HG03064 (cell line): ENCODE data around the gene CCDC171.
"Not testable (repeated sequence)": the region's sequence is repeated elsewhere in the genome, so short reads cannot be mapped to it uniquely, and the experiment has no call there.

ENCODE experiments used
- ATAC-seq: cut with Tn5 transposase; IDR thresholded peaks from one replicate; pipeline ENCODE4 v1.9.1; 2021; ENCODE audit warnings: low read depth; ENCODE audit not compliant: unreplicated experiment

The CCDC171 gene

DNA sequence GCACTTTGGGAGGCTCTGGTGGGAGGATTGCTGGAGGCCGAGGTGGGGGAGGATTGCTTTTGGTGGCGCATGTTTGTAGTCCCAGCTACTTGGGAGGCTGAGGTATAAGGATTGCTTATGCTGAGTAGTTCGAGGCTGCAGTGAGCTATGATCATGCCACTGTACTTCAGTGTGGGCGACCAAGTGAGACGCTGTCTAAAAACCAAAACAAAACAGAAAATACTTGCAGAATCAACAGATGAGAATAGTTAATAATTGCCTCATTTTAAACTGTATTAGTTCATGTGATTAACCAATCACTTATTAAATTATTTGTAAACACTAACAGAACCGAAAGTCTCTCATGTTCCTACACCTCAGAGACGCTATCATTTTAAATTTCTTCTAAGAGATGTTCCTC is 118.1 kb downstream of the CCDC171 start:
- ATAC-seq = peak; percentile 72

DNA sequence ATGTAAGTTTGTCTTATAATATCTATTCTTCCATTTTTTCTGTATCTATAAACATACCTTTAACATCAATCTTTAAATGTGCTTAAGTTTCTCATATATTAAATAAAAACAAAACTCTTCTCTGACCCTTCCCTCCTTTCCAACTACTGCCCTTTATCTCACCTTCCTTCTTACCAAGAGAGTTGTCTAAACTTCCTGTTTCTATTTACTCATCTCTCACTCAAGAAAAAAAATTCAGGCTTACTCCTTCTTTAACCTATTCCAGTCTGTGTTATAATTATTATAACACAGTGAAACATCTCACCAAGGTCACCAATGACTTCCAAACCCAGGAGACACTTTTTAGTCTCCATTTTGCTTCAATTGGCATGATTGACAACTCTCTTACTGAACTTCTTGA is 140.9 kb downstream of the CCDC171 start:
- ATAC-seq = no peak

DNA sequence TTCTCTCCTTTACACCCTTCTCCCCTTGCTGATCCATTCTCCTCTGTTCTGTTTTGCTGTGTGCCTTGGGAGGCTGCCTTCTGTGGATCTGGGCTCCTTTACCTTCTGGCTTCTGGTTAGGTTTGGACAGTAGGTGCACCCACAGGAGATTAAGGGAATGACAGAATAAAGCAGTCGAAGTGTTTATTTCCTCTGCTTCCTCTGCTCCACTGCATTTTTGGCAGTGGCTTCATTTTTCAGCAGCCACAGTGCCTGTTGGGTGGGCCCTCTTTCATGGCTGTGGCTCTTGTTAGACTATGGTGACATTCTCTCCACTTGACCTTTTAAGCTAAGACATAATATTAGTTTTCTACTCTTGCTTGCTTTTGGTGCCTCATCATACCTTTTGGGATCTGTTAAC is 144.1 kb downstream of the CCDC171 start:
- no peak for ATAC-seq

DNA sequence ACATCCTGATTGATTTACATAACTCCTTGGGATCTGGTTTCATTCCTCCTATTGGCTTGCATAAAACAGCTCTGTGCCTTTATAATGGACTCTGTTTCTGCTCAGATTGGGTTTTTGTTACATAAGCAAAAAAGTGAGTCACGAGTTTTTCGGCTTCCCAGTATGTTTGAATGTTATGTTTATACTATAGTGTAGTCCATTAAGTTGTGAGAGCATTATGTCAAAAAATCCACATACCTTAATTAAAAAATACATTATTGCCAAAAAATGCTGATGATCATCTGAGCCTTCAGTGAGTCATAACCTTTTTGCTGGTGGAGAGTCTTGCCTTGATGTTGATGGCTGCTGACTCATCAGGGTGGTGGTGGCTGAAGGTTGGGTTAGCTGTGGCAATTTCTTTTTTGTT is 144.6 kb downstream of the CCDC171 start:
- no peak for ATAC-seq

DNA sequence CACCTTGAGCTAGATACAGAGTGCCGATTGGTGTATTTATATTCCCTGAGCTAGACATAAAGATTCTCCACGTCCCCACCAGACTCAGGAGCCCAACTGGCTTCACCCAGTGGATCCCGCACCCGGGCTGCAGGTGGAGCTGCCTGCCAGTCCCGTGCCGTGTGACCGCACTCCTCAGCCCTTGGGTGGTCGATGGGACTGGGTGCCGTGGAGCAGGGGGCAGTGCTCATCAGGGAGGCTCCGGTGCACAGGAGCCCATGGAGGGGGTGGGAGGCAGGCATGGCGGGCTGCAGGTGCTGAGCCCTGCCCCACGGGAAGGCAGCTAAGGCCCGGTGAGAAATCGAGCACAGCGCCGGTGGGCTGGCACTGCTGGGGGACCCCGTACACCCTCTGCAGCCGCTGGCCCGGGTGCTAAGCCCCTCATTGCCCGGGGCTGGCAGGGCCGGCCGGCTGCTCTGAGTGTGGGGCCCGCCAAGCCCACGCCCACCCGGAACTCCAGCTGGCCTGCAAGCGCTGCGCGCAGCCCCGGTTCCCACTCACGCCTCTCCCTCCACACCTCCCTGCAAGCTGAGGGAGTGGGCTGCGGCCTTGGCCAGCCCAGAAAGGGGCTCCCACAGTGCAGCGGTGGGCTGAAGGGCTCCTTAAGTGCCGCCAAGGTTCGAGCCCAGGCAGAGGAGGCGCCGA is 147.2 kb downstream of the CCDC171 start:
- ATAC-seq = not testable (repeated sequence)

DNA sequence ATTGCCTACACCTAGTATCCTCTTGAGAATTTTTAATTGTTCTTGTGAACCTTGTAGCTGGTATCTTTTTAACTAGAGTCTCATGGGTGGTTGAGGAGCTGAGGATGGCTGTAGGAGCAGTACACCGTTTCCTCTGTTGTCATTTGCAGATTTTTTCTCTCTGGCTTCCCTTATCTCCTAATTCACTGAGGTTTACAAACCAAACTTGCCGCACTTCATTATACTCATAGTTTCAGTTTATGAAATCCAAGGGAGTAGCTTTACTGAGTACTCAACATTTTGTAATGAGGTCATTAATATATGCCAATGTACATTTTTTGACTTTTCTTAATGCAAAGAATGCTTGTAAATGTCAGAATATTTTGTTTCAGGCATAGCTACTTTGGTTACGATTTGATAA is 154.2 kb downstream of the CCDC171 start:
- ATAC-seq = no peak

DNA sequence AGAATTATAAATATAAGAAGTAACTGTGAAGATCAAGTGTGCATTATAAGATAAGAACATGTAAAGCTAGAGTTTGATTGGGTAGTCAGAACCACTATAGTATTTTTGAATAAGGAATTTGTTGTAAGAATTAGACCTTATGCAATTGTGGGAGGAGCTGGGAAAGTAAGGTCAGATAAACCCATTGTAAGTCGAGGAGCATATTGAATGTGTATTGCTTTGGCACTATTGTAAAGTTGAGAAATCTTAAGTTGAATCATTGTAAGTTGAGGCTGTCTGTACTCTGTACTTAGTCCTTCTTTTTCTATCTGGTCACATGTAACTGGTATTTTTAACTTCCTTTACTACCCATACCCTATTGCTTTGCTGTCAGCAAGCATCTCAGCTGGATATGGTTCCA is 158.7 kb downstream of the CCDC171 start:
- no peak for ATAC-seq

DNA sequence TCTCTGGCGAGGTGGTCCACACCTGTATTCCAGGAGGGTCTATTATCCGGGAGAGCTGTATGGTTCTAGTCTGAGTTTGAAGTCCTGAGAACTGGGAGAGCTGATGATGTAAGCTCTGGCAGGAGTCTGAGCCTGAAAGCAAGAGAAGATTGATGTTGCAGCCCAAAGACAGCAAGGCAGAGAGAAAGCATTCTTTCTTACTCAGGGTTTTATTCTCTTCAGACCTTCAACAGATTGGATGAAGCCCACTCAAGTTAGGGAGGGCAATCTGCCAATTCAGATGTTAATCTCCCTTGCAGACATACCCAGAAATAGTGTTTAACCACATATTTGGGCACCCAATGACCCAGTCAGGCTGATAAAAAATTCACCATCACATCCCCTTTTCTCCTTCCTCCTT is 159.1 kb downstream of the CCDC171 start:
- no peak for ATAC-seq

DNA sequence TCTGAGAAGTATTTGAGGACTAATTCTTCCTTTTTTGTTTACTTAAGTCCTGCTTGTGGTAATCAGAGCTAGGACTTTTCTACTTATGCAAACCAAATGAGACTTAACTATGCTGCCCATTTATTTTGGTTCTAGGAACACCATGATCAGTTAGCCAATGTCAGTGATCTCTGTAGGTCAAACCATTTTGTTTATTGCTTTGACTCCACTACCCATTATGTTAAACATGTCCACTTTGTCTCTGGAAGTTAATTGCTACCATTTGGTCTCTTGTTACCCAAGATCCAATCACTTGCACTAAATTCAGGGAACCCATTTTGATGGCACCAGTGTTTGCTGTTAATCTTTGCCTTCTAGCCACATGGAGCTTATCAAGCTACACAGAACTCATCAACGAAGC is 161.9 kb downstream of the CCDC171 start:
- ATAC-seq = no peak

DNA sequence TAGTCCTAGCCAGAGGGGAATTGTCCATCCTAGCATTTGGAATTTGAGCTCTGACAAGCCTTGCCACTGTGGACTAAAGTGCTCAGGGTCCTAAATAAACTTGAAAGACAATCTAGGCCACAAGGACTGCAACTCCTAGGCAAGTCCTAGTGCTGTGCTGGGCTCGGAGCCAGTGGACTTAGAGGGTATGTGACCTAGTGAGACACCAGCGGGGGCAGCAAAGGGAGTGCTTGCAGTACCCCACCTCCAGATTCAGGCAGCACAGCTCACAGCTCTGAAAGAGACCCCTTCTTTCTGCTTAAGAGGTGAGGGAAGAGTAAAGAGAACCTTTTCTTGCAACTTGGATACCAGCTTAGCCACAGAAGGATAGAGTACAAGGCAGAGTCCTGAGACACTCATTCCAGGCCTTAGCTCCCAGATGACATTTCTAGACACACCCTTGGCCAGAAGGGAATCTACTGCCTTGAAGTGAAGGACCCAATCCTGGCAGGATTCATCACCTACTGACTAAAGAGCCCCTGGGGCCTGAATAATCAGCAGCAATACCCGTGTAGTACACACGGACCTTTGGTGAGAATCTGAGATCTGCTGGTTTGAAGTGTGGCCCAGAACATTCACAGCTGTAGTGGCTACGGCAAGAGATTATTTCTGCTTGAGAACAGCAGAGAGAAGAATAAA is 164.6 kb downstream of the CCDC171 start:
- ATAC-seq = no peak

DNA sequence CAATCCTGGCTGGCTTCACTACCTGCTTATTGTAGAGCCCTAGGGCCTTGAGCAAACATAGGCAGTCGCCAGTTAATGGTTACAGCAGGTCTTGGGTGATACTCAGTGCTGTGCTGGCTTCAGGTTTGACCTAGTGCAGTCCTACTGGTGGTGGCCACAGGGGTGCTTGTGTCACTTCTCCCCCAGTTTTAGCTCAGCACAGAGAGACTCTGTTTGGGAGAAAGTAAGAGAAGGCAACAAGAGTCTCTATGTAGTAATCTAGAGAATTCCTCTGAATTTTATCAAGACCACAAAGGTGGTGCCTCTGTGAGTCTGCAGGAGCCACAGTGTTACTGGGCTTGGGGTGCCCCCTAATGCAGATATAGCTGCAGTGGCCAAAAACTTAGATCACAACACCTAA is 165.6 kb downstream of the CCDC171 start:
- ATAC-seq = no peak

DNA sequence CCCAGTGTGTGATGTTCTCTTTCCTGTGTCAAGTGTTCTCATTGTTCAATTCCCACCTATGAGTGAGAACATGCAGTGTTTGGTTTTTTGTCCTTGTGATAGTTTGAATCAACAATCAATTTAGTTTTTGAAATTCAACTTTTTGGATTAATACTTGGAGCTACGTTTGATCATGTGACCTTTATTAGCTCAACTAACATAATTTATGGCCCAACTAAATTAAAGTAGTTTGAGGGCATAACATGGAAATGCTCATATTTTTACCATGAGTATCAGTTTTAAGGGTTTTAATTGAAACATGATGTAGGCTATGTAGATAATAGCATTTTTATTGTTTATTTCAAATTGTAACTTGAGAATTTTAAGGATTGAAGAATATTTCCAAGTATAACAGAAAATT is 168.0 kb downstream of the CCDC171 start:
- no peak for ATAC-seq

DNA sequence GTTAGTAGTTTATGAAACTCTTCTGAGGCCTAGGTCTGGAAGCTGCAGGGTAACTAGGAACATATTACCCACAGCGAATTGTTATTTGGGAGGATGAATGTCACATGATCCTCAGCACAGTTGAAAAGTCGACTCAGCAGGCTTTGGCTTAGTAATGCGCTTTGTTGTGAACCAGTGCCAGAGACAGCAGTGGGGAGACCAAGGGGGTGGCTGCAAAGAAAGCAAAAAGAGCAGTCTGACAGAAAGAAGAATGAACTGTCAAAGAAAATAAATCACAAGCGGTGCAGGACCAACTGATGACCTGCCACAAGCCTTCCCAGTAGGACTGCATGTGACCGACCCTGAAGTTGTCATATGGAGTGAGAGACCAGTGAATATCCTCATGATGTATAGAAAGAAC is 170.0 kb downstream of the CCDC171 start:
- ATAC-seq = no peak

DNA sequence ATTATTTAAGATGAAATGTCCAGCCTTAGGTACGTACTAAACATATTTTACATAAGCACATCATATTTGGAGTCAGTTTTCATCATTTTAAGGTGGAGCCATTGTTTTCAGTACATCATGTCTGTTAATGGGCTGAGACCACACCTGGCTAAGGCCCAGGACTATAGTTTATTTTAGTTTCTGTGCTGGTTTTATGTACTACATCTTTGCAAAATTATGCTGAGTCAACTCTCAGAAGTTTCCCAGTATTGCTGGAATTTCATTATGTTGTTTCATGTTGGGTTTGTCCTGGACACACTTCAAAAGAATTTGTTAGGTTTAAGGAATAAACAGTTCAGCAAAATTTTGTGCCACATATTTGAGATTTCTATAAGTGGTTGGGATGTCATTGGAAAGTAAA is 171.2 kb downstream of the CCDC171 start:
- ATAC-seq = no peak

DNA sequence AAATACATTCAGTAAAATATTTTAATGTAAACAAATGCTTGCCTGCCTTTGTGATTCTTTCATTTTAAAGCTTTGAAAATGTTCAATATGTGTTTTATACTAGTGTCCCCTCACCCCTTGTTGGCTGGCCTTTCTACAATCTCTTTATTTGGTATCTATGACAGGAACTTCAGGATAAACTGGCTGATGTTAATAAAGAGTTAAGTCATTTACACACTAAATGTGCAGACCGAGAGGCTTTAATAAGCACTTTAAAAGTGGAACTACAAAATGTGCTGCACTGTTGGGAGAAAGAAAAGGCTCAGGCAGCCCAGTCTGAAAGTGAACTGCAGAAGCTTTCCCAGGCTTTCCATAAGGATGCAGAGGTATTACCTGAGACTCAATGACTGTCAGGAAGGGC is 171.8 kb downstream of the CCDC171 start:
- no peak for ATAC-seq

DNA sequence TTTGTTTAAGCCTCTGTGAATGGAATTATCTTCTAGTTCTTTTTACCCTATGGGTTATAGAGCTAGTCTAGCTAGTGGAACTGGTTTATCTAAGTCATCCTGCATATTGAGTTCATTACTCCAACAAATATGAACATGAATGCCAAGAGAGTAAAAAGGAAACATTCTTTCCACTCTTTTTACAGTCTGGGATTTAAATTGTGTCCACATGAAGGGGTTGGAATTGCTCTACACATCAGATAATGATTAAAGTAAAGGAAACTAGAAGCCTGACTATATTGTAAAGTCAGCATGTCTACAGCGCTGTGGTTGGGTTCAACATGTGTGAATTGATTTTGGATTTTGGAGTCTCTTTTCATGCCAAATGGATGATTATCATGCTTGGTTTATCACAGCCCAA is 173.1 kb downstream of the CCDC171 start:
- ATAC-seq = no peak

DNA sequence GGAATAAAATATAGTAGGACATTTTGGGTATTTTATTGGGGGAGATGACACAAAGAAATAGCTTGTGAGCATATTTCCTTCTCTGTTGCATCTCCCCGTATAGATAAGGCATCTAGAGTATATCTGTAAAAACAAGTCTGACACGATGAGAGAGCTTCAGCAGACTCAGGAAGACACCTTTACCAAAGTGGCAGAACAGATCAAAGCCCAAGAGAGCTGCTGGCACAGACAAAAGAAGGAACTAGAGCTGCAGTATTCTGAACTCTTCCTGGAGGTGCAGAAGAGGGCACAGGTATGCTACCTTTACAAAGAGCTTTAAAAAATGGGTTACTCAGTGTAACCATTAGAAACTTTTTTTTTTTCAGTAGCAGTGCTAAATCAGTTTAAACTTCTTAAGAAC is 176.7 kb downstream of the CCDC171 start:
- ATAC-seq = no peak

DNA sequence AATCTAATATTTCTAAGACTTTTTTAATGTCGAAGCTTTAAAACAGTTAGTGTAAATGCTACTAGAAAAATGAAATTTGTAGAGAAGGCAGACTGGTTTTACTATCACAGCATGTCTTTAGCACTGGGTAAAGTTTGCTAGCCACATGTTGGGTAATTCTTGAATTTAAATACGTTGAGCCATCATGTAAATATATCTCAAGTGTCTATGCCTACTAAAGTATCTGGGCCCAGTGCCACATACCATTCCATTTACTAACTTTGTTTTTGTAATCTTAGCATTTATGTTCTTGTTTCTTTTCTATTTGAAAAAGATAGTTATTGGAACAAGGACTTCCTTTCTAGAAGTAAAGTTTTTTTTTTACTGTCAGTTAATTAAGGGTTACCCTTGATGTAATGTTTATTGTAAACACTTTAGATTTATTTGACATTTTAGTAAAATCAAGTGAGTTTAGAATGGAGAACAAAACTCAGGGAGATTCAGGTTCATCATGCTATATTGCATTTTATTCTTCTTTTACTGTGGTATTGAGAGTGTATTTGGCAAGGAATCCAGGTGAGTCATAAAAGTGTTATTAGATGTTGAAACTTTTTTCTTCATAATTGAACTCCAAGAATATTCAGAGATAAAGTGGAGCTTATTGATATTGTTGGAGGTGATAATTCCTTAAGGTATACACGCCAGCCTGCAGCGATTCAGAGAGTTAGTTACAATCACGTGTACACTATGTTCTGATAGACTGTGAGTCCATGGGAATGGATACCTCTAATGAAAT is 182.4 kb downstream of the CCDC171 start:
- ATAC-seq = no peak

DNA sequence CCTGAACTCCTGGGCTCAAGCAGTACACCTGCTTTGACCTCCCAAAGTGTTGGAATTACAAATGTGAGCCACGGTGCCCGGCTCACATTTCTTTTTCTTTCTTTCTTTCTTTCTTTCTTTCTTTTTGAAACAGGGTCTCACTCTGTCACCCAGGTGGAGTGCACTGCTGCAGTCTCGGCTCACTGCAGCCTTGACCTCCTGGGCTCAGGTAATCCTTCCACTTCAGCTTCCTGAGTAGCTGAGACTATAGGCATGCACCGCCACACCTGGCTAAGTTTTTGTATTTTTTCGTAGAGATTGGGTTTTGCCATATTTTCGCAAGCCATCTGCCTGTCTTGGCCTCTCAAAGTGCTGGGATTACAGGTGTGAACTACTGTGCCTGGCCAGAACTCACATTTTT is 183.7 kb downstream of the CCDC171 start:
- no peak for ATAC-seq

DNA sequence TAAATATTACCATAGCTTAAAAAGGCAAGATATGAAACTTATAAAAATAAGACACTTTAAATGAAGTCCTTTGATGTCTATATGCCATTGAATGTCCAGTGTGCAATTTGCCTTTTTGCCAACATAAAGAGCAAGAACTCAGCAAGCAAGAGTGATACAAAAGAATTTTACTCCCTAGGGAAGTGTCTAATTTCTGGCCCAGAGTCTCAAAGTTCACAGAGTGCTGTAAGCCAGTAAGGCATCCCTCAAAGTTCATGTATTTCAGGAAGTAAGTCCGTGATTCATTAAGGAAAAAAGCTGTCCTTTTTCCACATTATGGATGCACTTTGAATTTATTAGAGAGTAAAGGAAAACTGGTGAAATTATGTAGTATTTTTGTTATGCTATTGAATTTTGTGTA is 185.2 kb downstream of the CCDC171 start:
- ATAC-seq = no peak

DNA sequence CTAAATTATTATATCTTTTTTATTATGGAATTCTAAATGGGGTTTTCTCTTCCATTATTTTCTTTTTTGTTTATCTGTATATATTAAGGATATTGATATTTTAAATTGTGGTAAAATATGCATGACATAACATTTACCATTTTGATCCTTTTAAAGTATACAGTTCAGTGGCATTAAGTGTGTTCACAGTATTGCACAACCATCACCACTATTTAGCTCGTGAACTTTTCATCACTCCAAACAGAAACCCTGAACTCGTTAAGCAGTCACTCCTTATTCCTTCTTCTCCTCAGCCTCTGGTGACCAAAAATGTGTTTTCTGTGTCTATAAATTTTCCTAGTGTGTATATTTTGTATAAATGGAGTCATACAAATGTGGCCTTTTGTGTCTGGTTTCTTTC is 188.2 kb downstream of the CCDC171 start:
- ATAC-seq = no peak

DNA sequence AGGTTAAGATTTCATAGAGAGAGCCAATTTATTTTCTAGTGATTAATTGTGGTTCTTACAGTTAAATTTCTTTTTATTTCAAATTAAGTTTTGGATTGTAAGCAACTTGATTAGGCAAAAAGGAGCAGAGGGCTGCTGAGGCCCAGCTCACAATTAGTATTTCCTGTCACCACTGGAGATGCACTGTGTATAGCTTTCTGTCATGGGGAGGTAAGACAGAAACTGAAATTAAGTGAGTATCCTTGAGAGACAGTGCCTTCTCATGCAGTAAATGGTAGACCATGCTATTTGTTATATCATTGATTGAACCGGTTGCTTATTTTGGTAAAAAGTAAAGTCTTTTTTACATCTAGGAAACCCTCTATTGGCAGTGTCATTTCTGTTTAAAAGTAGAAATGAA is 190.7 kb downstream of the CCDC171 start:
- peak; percentile 88 for ATAC-seq
